SK-N-MC (cell line): ENCODE measurements around the gene NIPA2.

Experiments
- EZH2 ChIP-seq: fragments of 200-600 bp; sonication (generic); IDR thresholded peaks from one replicate; pipeline ENCODE4 v1.6.1; 2017; ENCODE audit warnings: antibody characterized with exemption
- POLR2AphosphoS5 ChIP-seq: IDR thresholded peaks from 2 replicates; pipeline ENCODE4 v1.6.1; 2012; ENCODE audit warnings: mild to moderate bottlenecking, low read depth, low read length, borderline replicate concordance

DNA sequence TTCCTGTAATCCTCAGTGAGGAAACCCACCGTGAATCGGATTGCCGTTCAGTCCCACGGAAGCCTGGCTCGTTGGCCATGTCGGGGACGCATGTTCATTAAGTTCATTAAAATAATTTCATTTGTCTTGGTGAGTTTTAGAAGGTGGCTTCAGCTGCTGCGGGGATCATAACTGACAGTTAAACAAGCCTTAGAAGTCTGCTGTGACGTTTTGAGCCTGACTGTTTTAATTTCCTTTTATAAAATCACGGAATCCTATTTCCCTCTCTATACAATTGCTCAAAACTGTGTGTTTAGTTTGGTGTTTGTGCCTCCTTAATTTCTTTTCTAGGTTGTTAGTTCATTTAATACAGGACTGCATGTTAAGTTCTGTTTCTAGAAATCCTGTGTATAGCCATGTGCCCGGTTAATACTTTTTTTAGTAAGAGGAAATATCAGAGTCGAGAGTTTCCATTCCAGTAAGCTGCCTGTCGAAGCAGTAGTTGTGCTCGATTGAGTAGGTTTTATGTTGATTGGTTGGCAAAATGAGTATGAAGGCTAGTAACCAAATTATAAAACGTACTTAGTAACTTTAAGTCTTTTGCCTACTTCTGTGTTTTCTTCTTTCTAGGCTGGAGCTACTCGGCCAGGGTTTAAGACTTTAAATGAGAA, 705 bp downstream of the NIPA2 start:
- TF ChIP-seq POLR2AphosphoS5 (no peak), EZH2 (no peak)
